Panc1 (cell line): ENCODE results near the gene CDK1. TPM values are rescaled to one million over a fixed set of nuclear protein-coding genes. Genes with fewer than 3 reads are reported as not detected.

Experiments used
- ATAC-seq: fragments of 200-7000 bp; cut with Tn5 transposase; 2 replicates; pipeline ENCODE4 v1.9.1; 2020; ENCODE audit warnings: mild to moderate bottlenecking, moderate library complexity
- BruUV-seq: library from RNA; stranded (reverse); fragments of 400-500 nt; replicated peaks from 2 replicates; lab custom pipeline; 2021; lab: Mats Ljungman, UMichigan
- CTCF ChIA-PET: fragments of 300-600 bp; sonication (Branson Sonifier 250); formaldehyde crosslinking; loops from one replicate; lab custom pipeline; 2022; ENCODE audit warnings: antibody characterized with exemption; lab: Charles Lee
- POLR2A ChIA-PET: fragments of 300-600 bp; sonication (Branson Sonifier 250); formaldehyde crosslinking; loops from one replicate; lab custom pipeline; 2022; ENCODE audit warnings: antibody characterized with exemption; lab: Charles Lee
- DNase-seq: peaks from one replicate; pipeline ENCODE4 v3.0.0-alpha.2; 2010; ENCODE audit warnings: low read depth, low spot score
- H3K27ac ChIP-seq: 2 replicates; pipeline ENCODE4 v1.5.1; 2011; ENCODE audit warnings: mild to moderate bottlenecking, low read length, inconsistent platforms
- H3K27me3 ChIP-seq: fragments of 200-500 bp; sonication (Bioruptor generic); 2 replicates; pipeline ENCODE4 v1.6.0; 2014; ENCODE audit warnings: low read length, inconsistent platforms; ENCODE audit not compliant: control insufficient read depth, insufficient read depth
- H3K36me3 ChIP-seq: fragments of 200-500 bp; sonication (Bioruptor generic); 2 replicates; pipeline ENCODE4 v1.5.1; 2014; ENCODE audit warnings: inconsistent platforms, mild to moderate bottlenecking, low read length, moderate library complexity; ENCODE audit not compliant: control insufficient read depth, insufficient read depth
- H3K4me1 ChIP-seq: 2 replicates; pipeline ENCODE4 v1.5.1; 2011; ENCODE audit warnings: inconsistent platforms, mild to moderate bottlenecking, low read length, moderate library complexity; ENCODE audit not compliant: control insufficient read depth, insufficient read depth
- H3K4me3 ChIP-seq, 2 experiments: 2 replicates each; pipeline ENCODE4 v1.5.1; 2011 to 2012; ENCODE audit warnings: low read depth in 2 of 2, low read length in 2 of 2, mild to moderate bottlenecking in 2 of 2, inconsistent platforms in 1 of 2, moderate library complexity in 1 of 2
- H3K9me3 ChIP-seq: fragments of 200-500 bp; sonication (Bioruptor generic); 2 replicates; pipeline ENCODE4 v1.5.1; 2014; ENCODE audit warnings: low read depth, mild to moderate bottlenecking, inconsistent platforms, low read length, moderate library complexity; ENCODE audit not compliant: control insufficient read depth, insufficient read depth
- POLR2AphosphoS5 ChIP-seq: IDR thresholded peaks from 2 replicates; pipeline ENCODE4 v1.6.1; 2012; ENCODE audit warnings: mild to moderate bottlenecking, low read depth, low read length, moderate library complexity
- SIN3A ChIP-seq: IDR thresholded peaks from 2 replicates; pipeline ENCODE4 v1.6.1; 2012; ENCODE audit warnings: low read depth, mild to moderate bottlenecking, low read length, moderate library complexity, borderline replicate concordance; ENCODE audit not compliant: insufficient read depth
- TCF7L2 ChIP-seq: IDR thresholded peaks from 2 replicates; pipeline ENCODE4 v1.6.1; 2011; ENCODE audit warnings: mild to moderate bottlenecking, low read depth, low read length, inconsistent platforms
- in situ Hi-C: cut with HindIII; loops from 2 replicates; pipeline ENCODE4 v1.10.0; 2016; ENCODE audit warnings: low sequenced_read_pairs, low pct_unique_long_range_greater_than_20kb
- intact Hi-C: fragments of 100-400 bp; cut with micrococcal nuclease; formaldehyde crosslinking; loops from one replicate; pipeline ENCODE4 v1.10.0; 2022; ENCODE audit not compliant: unreplicated experiment
- total RNA-seq: library from RNA; stranded (reverse); gene quantifications from one replicate; pipeline ENCODE4 v1.2.1, GENCODE V29; 2021; ENCODE audit not compliant: unreplicated experiment
- TF ChIP-seq, protein P1 (sequence below): fragments of 450-650 bp; IDR thresholded peaks from 2 replicates; pipeline ENCODE4 v1.5.1; 2017; ENCODE audit warnings: mild to moderate bottlenecking
- TF ChIP-seq, protein P2 (sequence below), 2 experiments: IDR thresholded peaks; 2 replicates each; pipeline ENCODE4 v1.6.1; 2011 to 2012; ENCODE audit warnings: low read depth in 2 of 2, control low read depth in 1 of 2, low read length in 1 of 2, mild to moderate bottlenecking in 1 of 2, moderate library complexity in 1 of 2; ENCODE audit not compliant: insufficient read depth in 1 of 2

Gene CDK1
- total RNA-seq, 1 experiment from 2014 or later = 75.5 TPM

DNA sequence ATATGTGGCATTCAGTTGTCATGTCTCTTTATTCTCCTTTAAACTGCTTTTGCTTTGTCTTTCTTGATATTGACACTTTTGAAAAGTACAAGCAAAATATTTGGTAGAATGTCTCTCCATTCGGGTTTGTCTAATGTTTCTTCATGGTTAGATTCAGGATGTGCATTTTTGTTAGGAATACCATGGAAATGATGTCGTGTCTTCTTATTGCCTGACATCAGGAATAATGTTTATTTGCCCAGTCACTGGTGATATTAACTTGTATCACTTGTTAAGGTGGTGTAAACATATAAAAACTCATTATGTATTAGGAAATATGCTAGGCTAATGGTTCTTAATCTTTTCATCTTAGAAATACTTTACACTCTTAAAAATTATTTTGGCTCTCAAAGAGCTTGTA lies 43.4 kb downstream of the CDK1 start:
- ChIA-PET POLR2A (no interaction called here), CTCF (no interaction called here)
- no TSS peak for BruUV-seq
- no peaks in the 10 kb centered on the region for H3K9me3 ChIP-seq
- in situ Hi-C loops (no loop called here), intact Hi-C loops (no loop called here)
- ATAC-seq = no peak
- peaks cover 3% of the 10 kb centered on the region; the same call in 1 of the 2 replicates for H3K4me1 ChIP-seq
- no peak overlapping the region for H3K27ac ChIP-seq
- H3K36me3 ChIP-seq = no peaks in the 10 kb centered on the region
- DNase-seq = no peak
- no peak overlapping the region for H3K4me3 ChIP-seq
- no peak for TF ChIP-seq SIN3A
- no peak for TF ChIP-seq TCF7L2
- TF ChIP-seq POLR2AphosphoS5 = no peak
- TF ChIP-seq, protein P1, sequence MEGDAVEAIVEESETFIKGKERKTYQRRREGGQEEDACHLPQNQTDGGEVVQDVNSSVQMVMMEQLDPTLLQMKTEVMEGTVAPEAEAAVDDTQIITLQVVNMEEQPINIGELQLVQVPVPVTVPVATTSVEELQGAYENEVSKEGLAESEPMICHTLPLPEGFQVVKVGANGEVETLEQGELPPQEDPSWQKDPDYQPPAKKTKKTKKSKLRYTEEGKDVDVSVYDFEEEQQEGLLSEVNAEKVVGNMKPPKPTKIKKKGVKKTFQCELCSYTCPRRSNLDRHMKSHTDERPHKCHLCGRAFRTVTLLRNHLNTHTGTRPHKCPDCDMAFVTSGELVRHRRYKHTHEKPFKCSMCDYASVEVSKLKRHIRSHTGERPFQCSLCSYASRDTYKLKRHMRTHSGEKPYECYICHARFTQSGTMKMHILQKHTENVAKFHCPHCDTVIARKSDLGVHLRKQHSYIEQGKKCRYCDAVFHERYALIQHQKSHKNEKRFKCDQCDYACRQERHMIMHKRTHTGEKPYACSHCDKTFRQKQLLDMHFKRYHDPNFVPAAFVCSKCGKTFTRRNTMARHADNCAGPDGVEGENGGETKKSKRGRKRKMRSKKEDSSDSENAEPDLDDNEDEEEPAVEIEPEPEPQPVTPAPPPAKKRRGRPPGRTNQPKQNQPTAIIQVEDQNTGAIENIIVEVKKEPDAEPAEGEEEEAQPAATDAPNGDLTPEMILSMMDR = no peak
- TF ChIP-seq, protein P2, sequence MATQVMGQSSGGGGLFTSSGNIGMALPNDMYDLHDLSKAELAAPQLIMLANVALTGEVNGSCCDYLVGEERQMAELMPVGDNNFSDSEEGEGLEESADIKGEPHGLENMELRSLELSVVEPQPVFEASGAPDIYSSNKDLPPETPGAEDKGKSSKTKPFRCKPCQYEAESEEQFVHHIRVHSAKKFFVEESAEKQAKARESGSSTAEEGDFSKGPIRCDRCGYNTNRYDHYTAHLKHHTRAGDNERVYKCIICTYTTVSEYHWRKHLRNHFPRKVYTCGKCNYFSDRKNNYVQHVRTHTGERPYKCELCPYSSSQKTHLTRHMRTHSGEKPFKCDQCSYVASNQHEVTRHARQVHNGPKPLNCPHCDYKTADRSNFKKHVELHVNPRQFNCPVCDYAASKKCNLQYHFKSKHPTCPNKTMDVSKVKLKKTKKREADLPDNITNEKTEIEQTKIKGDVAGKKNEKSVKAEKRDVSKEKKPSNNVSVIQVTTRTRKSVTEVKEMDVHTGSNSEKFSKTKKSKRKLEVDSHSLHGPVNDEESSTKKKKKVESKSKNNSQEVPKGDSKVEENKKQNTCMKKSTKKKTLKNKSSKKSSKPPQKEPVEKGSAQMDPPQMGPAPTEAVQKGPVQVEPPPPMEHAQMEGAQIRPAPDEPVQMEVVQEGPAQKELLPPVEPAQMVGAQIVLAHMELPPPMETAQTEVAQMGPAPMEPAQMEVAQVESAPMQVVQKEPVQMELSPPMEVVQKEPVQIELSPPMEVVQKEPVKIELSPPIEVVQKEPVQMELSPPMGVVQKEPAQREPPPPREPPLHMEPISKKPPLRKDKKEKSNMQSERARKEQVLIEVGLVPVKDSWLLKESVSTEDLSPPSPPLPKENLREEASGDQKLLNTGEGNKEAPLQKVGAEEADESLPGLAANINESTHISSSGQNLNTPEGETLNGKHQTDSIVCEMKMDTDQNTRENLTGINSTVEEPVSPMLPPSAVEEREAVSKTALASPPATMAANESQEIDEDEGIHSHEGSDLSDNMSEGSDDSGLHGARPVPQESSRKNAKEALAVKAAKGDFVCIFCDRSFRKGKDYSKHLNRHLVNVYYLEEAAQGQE (IDR thresholded peaks at IDR 0.05; ENCODE audit: insufficient read depth in 1 of 2, low read depth in 2 of 2, low read length in 1 of 2) = no peak
- no peaks in the 10 kb centered on the region for H3K27me3 ChIP-seq

DNA sequence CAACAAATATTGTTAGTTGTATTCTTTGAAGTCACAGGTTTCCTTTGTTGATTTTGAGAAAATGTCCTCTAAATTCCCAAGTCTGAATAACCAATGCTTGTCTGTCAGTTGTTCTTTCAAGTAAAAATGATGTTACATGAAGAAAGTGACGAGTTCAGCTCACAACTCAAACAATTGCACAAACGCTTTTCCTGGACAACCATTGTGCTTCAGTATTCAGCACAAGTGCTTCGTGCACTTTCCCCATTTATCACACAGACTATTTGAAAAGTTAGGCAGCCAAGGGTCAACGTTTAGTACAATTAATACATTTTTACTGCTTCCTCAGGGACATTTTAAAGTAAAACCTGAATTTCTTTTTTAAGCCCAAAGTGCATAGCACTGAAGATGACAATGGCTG lies 44.5 kb downstream of the CDK1 start:
- ATAC-seq (no peak), DNase-seq (no peak)
- Histone ChIP-seq H3K4me1 (no peaks in the 10 kb centered on the region), H3K4me3 (no peak overlapping the region), H3K27ac (no peak overlapping the region), H3K36me3 (no peaks in the 10 kb centered on the region), H3K9me3 (no peaks in the 10 kb centered on the region), H3K27me3 (no peaks in the 10 kb centered on the region)
- BruUV-seq = no TSS peak
- intact Hi-C loops (no loop called here), in situ Hi-C loops (no loop called here)
- no peak for TF ChIP-seq SIN3A
- no peak for TF ChIP-seq POLR2AphosphoS5
- TF ChIP-seq, protein P1 = no peak
- no peak for TF ChIP-seq TCF7L2
- TF ChIP-seq, protein P2 (IDR thresholded peaks at IDR 0.05; ENCODE audit: insufficient read depth in 1 of 2, low read depth in 2 of 2, low read length in 1 of 2) = no peak
- CTCF ChIA-PET = no interaction called here
- POLR2A ChIA-PET = no interaction called here
